SK-N-DZ (cell line): ENCODE measurements around the gene INPP4B.
"Not testable (repeated sequence)": the region's sequence is repeated elsewhere in the genome, so short reads cannot be mapped to it uniquely, and the experiment has no call there.

ENCODE experiments used
- DNase-seq: peaks from one replicate; pipeline ENCODE4 v3.0.0-alpha.2; 2015; ENCODE audit warnings: low spot score

INPP4B gene

DNA sequence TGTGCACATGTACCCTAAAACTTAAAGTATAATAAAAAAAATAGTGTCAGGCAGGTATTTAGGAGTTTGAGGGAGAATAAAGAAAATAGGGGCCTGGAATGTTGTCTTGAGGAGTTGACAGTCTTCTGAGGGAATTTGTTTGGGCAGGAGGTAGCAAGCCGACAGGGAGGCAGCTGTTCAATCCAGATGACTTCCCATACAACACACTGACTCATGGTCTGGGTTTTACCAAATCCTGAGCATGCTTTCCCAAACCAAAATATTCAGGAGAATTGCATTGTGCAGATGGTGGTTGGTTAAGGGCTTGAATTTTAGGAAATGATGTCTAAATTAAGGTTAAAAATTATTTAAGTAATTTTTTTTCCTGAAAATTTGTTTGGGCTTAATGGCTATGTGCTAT lies 430.0 kb downstream of the INPP4B start:
- DNase-seq = no peak

GRCh38 chr4:142414366-142414990 lies 431.6 kb downstream of the INPP4B start:
- no peak for DNase-seq

- no peak for DNase-seq
Observed at GRCh38 chr4:142413485-142413884, 432.6 kb downstream of the INPP4B start.

GRCh38 chr4:142411993-142412392 lies 434.1 kb downstream of the INPP4B start:
- peak; percentile 1 for DNase-seq

DNA sequence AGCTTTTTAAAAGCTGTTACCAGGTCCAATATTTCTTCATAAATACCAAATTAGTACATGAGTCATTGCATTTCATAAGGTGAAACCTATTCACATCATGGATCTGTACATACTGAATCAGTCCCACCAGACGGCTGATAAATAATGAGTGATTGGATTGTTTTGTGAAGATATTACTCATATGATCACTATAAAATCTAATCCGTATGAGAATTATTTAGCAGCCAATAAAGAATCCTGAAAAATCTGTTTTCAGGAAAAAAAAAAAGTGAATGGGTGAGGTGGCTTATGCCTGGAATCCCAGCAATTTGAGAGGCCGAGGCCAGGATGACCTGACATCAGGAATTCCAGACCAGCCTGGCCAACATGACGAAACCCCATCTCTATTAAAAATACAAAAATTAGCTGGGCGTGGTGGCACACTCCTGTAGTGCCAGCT lies 438.1 kb downstream of the INPP4B start:
- no peak for DNase-seq

DNA sequence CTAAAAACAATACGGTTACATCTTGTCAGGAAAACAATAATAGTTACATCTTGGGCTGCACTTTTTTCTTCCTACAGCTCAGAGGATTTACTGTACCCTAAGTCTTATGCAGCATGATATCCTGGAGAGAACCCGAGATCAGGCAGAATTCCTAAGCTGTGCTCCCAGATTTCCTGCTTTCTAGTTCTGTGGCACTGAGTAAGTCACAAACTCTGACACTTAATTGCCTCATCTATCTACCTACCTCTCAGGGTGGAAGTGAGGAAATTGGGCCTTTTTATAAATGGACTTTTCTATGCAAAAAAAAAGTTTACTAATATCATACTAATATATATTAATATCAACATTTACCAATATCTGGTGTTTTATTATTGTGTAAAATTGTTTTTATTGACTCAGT lies 438.5 kb downstream of the INPP4B start:
- DNase-seq = no peak

DNA sequence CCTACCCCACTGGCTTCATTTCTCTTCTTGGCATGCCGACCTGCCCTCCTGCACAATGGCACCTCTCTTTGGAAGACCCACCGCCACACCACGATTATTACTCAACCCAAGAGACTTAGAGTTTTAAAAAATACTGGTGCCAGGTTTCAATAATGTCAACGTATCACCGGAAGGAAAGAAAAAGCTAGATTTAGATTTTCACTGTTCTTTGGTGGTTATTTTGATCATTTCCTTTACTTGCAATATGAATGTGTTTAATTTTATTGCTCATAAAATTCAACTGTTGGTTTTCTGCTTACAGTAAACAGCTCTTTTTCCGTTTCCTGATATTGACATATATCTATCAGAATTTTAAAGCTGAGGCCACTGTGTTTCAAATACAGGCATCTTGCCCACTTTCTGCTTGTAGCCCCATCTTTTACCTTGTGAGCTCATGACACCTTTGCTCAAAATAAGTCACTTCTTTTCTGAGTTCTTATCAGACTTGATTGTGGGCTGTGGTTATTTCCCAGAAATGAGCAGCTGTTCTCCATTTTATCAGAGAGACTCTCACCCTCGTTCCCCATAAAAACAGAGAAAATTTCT lies 439.1 kb downstream of the INPP4B start:
- DNase-seq = no peak

- no peak for DNase-seq
Observed at GRCh38 chr4:142406499-142406835, 439.6 kb downstream of the INPP4B start.

DNA sequence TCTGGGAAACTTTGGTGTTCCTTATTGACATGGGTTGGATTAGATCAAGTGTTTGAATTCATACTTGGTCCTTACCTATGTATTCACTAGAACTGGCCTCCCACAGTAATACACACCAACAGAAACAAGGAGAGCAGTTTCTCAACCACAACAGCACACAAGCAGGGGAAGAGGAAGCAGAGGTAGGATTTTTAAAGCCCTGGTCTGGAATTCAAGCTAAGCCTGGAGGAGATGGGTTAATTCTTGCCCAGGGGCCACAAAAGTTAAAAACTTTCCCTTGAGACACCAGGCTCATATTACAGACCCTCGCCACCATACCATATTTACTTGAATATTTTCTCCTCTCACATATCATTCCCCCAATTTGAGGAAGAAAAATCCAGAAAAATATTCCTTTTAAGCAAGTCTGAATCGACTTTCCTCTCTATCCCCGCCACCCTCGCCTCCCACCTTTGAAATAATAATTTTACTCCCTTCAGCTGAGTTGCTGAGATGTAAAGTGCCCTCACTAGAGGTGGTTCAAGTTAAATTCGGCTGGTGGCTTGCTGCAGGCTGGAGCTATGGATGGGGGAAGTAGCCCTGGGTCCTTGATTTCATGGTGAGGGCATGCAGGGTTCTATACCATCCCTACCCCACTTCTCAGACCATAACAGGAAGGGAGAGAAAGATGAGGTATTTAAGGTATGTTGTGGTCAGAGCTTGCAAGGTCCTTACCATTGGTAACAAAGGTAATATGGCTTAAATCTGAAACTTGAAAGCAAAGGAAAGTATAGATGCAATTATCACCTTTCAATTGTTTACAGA lies 440.2 kb downstream of the INPP4B start:
- peak; percentile 1 for DNase-seq

DNA sequence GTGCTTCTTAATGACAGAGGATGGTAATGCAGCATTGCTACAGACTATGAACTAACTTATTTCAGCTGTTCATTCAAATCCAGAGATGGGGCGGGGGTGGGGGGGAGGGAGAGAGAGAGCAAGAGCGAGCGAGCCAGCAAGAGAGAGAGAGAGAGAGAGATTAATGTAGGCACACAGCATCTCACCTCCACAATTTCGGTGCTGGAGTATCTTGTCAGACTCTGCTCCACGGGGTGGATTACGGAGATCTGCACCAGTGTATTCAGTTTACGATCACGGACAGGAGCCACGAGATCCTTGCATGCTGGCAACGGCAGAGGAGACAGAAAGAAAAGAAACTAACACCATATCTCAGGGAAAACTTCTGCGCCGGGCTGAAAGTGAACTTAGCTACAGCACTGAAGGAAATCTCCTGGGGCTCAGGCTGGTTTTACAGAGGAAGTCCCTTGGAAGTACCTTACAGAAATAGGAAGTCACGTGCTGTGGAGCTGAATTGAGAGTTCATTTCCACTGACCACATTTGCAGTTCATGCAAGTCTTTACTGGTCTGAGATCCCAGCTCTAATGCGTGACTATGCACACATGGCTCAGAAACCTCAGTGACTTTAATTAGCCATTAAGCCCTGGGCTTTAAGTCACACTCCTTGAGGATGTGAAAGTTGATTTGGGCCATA lies 440.9 kb downstream of the INPP4B start:
- DNase-seq = peak; percentile 27

DNA sequence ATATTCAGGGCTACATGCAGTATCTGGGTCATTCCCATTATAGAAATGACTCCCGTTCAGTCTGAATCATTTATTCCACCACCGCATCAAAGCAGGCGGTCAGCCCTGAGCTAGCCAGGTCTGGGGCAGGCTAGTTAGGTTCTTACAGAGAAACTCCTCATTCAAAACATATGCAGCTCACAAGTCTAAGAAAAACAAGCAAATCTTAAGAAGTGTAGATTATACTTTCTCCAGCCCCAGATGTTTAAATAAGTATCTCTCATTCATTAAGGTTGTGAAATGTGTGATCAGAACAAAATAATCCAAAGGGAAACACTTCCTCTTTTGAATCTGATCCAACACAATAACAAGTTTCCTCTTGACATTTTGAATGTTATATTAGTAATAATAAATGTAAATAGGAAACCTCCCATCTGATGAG lies 441.9 kb downstream of the INPP4B start:
- no peak for DNase-seq

DNA sequence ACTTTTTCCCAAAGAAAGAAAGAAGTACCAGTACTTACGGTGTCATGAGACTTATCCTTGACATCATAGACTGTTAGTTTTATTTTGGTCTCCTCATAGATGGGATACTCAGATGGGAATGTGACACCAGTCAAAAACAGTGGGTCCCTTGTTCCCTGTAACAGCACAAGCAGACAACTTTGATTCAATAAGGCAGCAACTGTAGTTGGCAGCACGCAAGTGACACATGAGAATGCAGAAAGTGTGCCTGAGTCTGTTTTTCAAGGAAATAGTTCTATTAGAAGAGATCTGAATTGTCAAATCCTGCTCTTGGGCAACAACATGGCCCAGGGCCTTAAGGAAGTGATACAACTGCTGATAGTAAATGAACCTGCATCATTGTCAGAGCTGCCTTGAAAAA lies 443.2 kb downstream of the INPP4B start:
- no peak for DNase-seq

GRCh38 chr4:142402156-142402555 lies 443.9 kb downstream of the INPP4B start:
- DNase-seq = no peak

DNA sequence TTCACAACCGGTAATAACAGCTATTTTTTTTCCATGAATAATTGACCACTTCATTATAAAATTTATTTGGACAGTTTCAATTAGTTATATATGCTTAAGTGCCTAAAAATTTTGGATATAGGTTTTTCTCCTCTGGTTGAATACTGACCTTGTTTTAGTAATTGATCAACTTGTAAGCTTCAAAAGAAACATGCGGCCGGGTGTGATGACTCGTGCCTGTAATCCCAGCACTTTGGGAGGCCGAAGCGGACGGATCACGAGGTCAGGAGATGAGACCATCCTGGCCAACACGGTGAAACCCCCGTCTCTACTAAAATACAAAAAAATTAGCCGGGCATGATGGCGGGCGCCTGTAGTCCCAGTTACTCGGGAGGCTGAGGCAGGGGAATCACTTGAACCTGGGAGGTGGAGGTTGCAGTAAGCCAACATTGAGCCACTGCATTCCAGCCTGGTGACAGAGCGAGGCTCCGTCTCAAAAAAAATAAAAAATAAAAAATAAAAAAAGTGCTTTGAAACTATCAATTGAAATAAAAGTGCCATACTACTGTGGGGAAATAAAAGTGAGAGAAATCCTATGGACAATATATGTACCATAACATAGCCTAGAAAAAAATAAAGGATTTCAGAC lies 448.6 kb downstream of the INPP4B start:
- DNase-seq = not testable (repeated sequence)

- DNase-seq = no peak
Observed at GRCh38 chr4:142396279-142396678, 449.8 kb downstream of the INPP4B start.

- no peak for DNase-seq
Observed at GRCh38 chr4:142393127-142393526, 453.0 kb downstream of the INPP4B start.

DNA sequence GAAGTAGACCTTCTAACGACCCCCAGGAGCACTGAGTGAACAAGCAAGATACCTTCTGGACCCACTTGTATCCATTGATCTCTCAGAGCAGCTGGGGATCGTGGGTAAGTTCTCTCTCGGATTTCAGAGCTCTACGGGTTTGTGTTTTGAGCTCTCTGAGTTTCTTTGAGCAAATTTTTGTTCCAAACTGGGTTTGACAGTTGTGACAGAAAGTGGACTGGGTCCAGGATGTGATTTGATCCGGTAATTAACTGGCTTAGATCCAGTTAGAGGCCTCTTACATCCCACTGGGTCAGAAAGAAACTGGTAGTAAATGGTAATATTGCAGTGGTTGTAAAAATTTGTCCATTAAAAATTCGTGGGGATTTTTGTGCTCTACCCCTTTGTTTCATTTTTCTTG lies 459.2 kb downstream of the INPP4B start:
- no peak for DNase-seq

DNA sequence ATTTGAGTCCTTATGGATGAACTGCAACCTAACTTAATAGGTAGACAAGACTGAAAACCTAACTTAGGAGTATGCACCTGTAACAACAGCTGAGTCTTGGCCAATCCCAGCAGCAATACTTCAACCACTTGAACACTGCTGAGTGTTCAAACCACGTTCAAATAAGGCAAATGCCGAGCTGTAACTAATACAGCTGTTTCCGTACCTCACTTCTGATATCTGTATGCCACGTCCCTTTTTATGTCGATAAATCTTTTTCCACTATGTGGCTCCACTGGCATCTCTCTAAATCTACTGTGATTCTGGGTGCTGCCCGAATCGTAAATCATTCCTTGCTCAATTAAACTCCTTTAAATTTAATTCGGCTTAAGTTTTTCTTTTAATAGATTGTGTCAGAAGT lies 459.7 kb downstream of the INPP4B start:
- no peak for DNase-seq

DNA sequence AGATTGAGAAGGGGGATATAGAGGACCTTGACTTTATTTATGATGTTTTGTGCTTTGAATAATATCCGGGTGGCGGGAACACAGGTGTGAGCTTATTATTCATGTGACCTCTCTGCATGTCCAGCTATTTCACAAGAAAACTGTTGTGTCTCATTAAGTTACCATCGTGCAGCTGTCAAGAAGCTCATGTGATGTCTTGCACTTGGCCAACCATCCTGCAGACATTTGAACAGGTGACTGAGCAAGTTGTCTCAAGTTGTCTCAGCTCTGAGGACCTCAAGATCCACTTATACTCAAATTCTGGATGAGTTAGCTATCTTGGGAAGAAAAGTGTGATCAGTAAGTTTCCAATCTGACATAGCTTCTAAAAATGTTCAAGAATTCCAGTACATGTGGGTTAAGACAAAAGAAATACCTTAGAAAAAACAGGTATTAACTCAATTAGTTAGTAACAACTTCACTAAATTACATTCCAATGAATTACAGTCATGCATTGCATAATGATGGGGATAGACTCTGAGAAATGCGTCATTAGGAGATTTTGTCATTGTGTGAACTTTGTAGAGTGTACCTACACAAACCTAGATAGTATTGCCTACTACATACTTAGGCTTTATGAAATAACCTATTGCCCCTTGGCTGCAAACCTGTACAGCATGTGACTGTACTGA lies 462.2 kb downstream of the INPP4B start:
- DNase-seq = no peak

DNA sequence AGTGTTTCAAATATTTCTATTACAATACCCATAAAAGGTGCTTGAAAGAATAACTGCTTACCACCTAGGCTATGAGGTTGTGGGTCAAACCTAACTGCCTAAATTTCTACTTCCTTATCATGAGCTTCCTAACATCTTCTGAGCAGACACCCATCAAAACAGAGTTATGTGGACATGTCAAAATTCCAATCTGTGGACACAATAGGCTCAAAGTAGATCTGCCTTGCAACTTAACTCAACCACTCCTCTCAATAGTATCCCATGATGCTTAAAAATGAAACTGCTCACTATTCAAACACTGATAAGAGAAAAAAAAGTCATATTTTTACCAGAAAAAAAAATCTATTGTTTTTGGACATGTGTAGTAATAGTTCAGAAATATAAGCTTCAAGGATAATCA lies 462.7 kb downstream of the INPP4B start:
- DNase-seq = no peak

DNA sequence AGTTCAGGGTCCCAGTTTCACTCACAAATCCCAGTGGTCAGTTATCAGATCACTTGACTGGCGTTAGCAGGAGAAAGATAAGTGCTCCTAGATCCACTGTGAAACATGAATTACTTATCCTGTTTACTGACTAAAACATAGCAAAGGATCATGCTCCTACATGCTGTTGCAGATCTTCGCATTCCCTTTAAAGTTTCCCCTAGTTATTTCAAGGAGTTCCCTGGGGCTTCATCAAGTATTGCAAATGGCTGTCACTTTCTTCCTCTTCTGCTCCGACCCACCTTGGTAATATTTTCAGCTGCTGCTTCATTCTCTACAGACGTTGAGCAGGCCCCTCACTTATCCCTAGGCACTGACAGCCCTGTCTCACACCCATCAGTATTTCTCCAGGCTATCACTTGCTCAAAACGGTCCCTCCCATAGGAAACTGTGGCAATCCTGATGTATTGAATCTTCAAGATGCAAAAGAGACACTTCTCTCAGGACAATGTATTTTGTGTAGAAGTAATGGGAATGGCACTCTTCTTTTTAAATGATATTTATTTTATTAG lies 466.0 kb downstream of the INPP4B start:
- no peak for DNase-seq
